Measurements from ENCODE around the gene RAB35.

DNA sequence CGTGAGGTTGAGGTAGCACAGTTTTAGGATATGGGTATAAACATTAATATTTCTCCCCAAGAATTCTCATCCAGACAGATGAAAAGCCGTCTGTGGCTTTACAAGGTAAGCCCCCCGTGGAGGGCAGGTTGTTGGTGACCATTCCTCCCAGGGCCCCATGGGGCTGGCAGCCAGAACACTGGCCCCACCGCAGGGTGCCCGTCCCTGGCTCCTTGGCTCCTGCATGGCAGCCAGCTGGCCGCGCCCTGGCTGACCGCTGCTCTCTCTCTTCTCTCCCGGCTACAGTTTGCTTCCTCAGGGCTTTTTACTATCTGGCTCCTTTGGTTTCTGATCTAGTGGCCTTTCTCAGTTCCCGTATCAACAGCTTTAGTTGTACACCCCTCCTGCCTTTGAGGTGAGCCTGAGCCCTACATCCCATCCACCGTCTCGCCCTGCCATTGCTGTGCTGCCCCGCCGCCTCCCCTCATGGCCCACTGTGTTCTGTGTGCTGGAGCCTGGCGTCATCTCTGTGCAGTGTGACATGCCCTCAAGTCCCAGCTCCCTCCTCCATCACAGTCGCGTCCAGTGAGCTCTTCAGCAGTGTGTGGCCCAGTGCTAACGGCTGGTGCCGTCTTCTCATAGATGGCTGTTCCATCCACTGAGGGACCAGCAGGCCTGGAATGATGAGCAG is 25.8 kb downstream of the RAB35 start:
- TF ChIP-seq, protein P1, sequence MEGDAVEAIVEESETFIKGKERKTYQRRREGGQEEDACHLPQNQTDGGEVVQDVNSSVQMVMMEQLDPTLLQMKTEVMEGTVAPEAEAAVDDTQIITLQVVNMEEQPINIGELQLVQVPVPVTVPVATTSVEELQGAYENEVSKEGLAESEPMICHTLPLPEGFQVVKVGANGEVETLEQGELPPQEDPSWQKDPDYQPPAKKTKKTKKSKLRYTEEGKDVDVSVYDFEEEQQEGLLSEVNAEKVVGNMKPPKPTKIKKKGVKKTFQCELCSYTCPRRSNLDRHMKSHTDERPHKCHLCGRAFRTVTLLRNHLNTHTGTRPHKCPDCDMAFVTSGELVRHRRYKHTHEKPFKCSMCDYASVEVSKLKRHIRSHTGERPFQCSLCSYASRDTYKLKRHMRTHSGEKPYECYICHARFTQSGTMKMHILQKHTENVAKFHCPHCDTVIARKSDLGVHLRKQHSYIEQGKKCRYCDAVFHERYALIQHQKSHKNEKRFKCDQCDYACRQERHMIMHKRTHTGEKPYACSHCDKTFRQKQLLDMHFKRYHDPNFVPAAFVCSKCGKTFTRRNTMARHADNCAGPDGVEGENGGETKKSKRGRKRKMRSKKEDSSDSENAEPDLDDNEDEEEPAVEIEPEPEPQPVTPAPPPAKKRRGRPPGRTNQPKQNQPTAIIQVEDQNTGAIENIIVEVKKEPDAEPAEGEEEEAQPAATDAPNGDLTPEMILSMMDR (IDR thresholded peaks at IDR 0.05) = no peak
- no peak for TF ChIP-seq EZH2 (IDR thresholded peaks at IDR 0.05; ENCODE audit: borderline replicate concordance, insufficient read depth, low read depth, low read length, poor library complexity, severe bottlenecking)
